Measurements from ENCODE around the gene UBASH3B. TPM values are rescaled to one million over a fixed set of nuclear protein-coding genes. Genes with fewer than 3 reads are reported as not detected.

Gene UBASH3B
- total and polyA plus RNA-seq, 2 donors (not counting 1 experiment from before 2014, with no cell fraction given), result 13.1 to 44.4 TPM

DNA sequence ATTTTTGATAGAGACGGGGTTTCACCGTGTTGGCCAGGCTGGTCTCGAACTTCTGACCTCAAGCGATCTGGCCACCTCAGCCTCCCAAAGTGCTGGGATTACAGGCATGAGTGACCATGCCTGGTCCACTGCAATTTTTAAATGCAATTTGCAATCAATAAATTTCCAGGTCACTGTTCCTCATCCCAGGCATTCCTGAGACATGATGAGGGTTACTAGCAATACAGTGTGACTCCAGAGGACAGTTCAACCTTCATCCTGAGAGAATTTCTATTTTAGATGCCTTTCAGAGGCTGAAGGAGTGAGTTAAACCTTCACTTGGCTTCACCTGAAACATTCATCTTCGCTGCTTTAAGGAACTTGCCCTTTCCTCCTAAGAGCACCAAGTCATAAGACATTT is 9.7 kb upstream of the UBASH3B start:
- Histone ChIP-seq H2AFZ (ENCODE audit: low read length) (no peak overlapping the region), H3K4me2 (ENCODE audit: extremely low read depth, insufficient read depth, low read length) (no peak overlapping the region), H3K4me1 (ENCODE audit: control insufficient read depth, extremely low read depth, insufficient read depth, low read length) (peaks cover 18% of the 10 kb centered on the region), H3K4me3 (replicated peaks in 1 of 4; ENCODE audit: control extremely low read depth in 1 of 4, insufficient read depth in 1 of 4, low read depth in 3 of 4, low read length in 4 of 4) (no peak overlapping the region), H3K9me3 (ENCODE audit: control insufficient read depth, insufficient read depth, low read depth, low read length) (no peaks in the 10 kb centered on the region), H4K20me1 (ENCODE audit: control insufficient read depth, extremely low read depth, insufficient read depth, low read length) (no peaks in the 10 kb centered on the region), H3K27me3 (ENCODE audit: control insufficient read depth, insufficient read depth, low read length) (no peaks in the 10 kb centered on the region), H3K79me2 (ENCODE audit: control insufficient read depth, insufficient read depth, low read length) (no peaks in the 10 kb centered on the region), H3K9ac (ENCODE audit: insufficient read depth, low read length) (no peak overlapping the region), H3K36me3 (ENCODE audit: control insufficient read depth, insufficient read depth, low read length) (no peaks in the 10 kb centered on the region), H3K27ac (ENCODE audit: insufficient read depth, low read length) (no peak overlapping the region)
- peak in 1 of 2 donors; percentile 40 for DNase-seq (ENCODE audit: low read depth in 2 of 2)
- TF ChIP-seq, protein P1, sequence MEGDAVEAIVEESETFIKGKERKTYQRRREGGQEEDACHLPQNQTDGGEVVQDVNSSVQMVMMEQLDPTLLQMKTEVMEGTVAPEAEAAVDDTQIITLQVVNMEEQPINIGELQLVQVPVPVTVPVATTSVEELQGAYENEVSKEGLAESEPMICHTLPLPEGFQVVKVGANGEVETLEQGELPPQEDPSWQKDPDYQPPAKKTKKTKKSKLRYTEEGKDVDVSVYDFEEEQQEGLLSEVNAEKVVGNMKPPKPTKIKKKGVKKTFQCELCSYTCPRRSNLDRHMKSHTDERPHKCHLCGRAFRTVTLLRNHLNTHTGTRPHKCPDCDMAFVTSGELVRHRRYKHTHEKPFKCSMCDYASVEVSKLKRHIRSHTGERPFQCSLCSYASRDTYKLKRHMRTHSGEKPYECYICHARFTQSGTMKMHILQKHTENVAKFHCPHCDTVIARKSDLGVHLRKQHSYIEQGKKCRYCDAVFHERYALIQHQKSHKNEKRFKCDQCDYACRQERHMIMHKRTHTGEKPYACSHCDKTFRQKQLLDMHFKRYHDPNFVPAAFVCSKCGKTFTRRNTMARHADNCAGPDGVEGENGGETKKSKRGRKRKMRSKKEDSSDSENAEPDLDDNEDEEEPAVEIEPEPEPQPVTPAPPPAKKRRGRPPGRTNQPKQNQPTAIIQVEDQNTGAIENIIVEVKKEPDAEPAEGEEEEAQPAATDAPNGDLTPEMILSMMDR (conservative IDR thresholded peaks at IDR 0.05 in 1 of 2, IDR thresholded peaks at IDR 0.05 in 1 of 2; ENCODE audit: low read depth in 1 of 2, low read length in 2 of 2), result no peak
- TF ChIP-seq EZH2 (IDR thresholded peaks at IDR 0.05; ENCODE audit: low read length, missing control alignments), result no peak

DNA sequence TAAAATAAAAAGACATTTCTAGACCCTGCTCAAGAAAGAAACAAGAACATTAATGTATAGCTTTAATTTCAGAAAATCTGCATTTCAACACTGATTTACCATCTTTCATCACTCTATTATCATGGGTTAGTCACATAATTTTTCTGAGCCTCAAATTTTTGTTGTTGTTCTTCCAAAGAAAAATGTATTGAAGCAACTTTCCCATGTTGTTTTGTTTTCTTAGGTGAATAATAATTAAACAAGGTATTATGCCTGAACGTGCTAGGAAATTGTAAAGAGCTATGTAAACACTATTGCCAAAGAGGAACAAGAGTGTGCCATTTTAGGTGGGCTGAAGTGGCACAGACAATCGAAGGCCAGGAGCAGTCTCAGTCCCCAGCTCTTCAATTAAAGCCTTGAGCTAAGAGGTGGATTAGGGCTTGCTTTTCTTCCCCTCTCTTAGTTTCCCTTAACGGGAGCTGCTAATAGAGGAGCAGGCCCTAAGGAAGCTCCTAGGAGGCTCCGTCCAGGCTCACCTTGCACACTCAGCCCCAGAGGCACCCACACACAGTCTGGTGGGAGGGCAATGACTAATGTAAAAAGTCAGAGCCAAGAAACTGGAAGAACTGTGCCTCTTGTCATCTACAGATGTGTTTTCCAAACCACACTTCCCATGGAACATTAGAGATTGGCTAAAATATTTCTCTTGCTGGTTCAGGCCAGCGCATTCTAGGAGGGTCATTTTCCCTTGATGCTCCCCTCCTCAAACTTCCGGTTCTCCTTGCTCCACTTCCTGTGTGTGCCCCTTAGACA is 8.8 kb upstream of the UBASH3B start:
- no peaks in the 10 kb centered on the region for H3K27me3 ChIP-seq (ENCODE audit: control insufficient read depth, insufficient read depth, low read length)
- no peak overlapping the region for H3K4me3 ChIP-seq (replicated peaks in 1 of 4; ENCODE audit: control extremely low read depth in 1 of 4, insufficient read depth in 1 of 4, low read depth in 3 of 4, low read length in 4 of 4)
- peaks cover 18% of the 10 kb centered on the region for H3K4me1 ChIP-seq (ENCODE audit: control insufficient read depth, extremely low read depth, insufficient read depth, low read length)
- H3K9ac ChIP-seq (ENCODE audit: insufficient read depth, low read length), result peak overlapping the region; percentile 8
- peak overlapping the region; percentile 65 for H2AFZ ChIP-seq (ENCODE audit: low read length)
- H3K9me3 ChIP-seq (ENCODE audit: control insufficient read depth, insufficient read depth, low read depth, low read length), result no peaks in the 10 kb centered on the region
- no peaks in the 10 kb centered on the region for H4K20me1 ChIP-seq (ENCODE audit: control insufficient read depth, extremely low read depth, insufficient read depth, low read length)
- TF ChIP-seq, protein P1 (conservative IDR thresholded peaks at IDR 0.05 in 1 of 2, IDR thresholded peaks at IDR 0.05 in 1 of 2; ENCODE audit: low read depth in 1 of 2, low read length in 2 of 2), result no peak
- peak; percentile 63 to 91 for DNase-seq (ENCODE audit: low read depth in 2 of 2)
- no peaks in the 10 kb centered on the region for H3K79me2 ChIP-seq (ENCODE audit: control insufficient read depth, insufficient read depth, low read length)
- peak overlapping the region; percentile 53 for H3K27ac ChIP-seq (ENCODE audit: insufficient read depth, low read length)
- peak overlapping the region; percentile 32 for H3K4me2 ChIP-seq (ENCODE audit: extremely low read depth, insufficient read depth, low read length)
- no peaks in the 10 kb centered on the region for H3K36me3 ChIP-seq (ENCODE audit: control insufficient read depth, insufficient read depth, low read length)

DNA sequence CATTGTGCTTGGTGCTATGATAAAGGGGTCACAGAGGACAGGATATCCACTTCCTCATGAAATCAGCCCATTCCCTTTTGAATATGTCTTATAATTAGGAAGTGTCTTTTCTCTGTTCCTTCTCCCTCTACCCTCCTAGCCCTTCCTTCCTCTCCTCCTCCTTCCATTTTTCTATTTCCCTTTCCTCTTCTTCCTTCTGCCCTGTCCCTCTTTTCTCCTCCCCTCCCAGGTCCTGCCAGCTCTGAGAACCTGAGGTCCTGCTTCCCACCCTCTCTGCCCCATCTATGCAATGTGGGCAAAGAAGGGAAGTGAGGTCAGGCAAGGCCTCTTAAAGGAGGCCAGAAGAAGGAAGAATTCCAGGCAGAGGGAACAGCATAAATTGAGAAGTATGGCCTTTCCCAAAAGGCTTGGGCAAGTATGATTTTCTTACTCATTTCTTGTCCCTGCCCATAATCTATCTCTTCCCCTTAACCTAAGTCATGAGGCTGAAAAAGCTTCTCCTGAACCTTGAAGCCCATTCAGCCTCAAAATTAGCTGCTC is 7.7 kb upstream of the UBASH3B start:
- no peak for DNase-seq (ENCODE audit: low read depth in 2 of 2)
- Histone ChIP-seq H3K4me2 (ENCODE audit: extremely low read depth, insufficient read depth, low read length) (no peak overlapping the region), H4K20me1 (ENCODE audit: control insufficient read depth, extremely low read depth, insufficient read depth, low read length) (no peaks in the 10 kb centered on the region), H3K36me3 (ENCODE audit: control insufficient read depth, insufficient read depth, low read length) (no peaks in the 10 kb centered on the region), H3K27ac (ENCODE audit: insufficient read depth, low read length) (no peak overlapping the region), H3K4me3 (replicated peaks in 1 of 4; ENCODE audit: control extremely low read depth in 1 of 4, insufficient read depth in 1 of 4, low read depth in 3 of 4, low read length in 4 of 4) (no peak overlapping the region), H3K9me3 (ENCODE audit: control insufficient read depth, insufficient read depth, low read depth, low read length) (no peaks in the 10 kb centered on the region), H3K9ac (ENCODE audit: insufficient read depth, low read length) (no peak overlapping the region), H3K79me2 (ENCODE audit: control insufficient read depth, insufficient read depth, low read length) (no peaks in the 10 kb centered on the region), H3K27me3 (ENCODE audit: control insufficient read depth, insufficient read depth, low read length) (no peaks in the 10 kb centered on the region), H2AFZ (ENCODE audit: low read length) (no peak overlapping the region), H3K4me1 (ENCODE audit: control insufficient read depth, extremely low read depth, insufficient read depth, low read length) (peaks cover 16% of the 10 kb centered on the region)
- TF ChIP-seq, protein P1 (conservative IDR thresholded peaks at IDR 0.05 in 1 of 2, IDR thresholded peaks at IDR 0.05 in 1 of 2; ENCODE audit: low read depth in 1 of 2, low read length in 2 of 2), result no peak
- TF ChIP-seq EZH2 (IDR thresholded peaks at IDR 0.05; ENCODE audit: low read length, missing control alignments), result no peak

All from fibroblast of lung (primary cell).